Caki2 (cell line): ENCODE data around the gene RSL24D1. TPM values are rescaled to one million over a fixed set of nuclear protein-coding genes. Genes with fewer than 3 reads are reported as not detected.

Experiments used
- total RNA-seq: library from RNA; depleted of rRNA; stranded (reverse); fragments of >200 nt; shearing (Covaris generic); gene quantifications from 2 replicates; pipeline ENCODE4 v1.2.3, GENCODE V29; 2014; ENCODE audit warnings: low replicate concordance; rRNA removed

Gene RSL24D1
- total RNA-seq, 1 experiment from 2014 or later, result 115 TPM

Other genes with a start within 250 kb of the RSL24D1 start
- 10.0 and 14.0 TPM in 2 replicates for gene RAB27A, start 92.9 kb upstream of the RSL24D1 start, total RNA-seq
- 11.4 and 23.7 TPM in 2 replicates for gene PIGBOS1, start 122.2 kb upstream of the RSL24D1 start, total RNA-seq
- 26.0 and 28.7 TPM in 2 replicates for gene PIGB, start 122.3 kb upstream of the RSL24D1 start, total RNA-seq
- gene CCPG1, start 211.4 kb upstream of the RSL24D1 start, total RNA-seq, result 76.3 and 98.8 TPM in 2 replicates
- gene PIERCE2, start 211.6 kb upstream of the RSL24D1 start, total RNA-seq, result 8.6 and 20.4 TPM in 2 replicates